ENCODE data around the gene MGAM2. TPM values are rescaled to one million over a fixed set of nuclear protein-coding genes. Genes with fewer than 3 reads are reported as not detected.

The MGAM2 gene
- polyA plus RNA-seq, 4 donors, result 0.20 to 0.57 (median 0.54) TPM

- no peak for DNase-seq (ENCODE audit: low read depth in 4 of 4, low spot score in 3 of 4)
Observed at GRCh38 chr7:142172932-142173331, 61.4 kb downstream of the MGAM2 start.

- no peak for DNase-seq (ENCODE audit: low read depth in 4 of 4, low spot score in 3 of 4)
Observed at GRCh38 chr7:142174441-142174840, 62.9 kb downstream of the MGAM2 start.

GRCh38 chr7:142175594-142175993 is 64.1 kb downstream of the MGAM2 start:
- DNase-seq (ENCODE audit: low read depth in 4 of 4, low spot score in 3 of 4), result no peak

- DNase-seq (ENCODE audit: low read depth in 4 of 4, low spot score in 3 of 4), result no peak
Observed at GRCh38 chr7:142176901-142177300, 65.4 kb downstream of the MGAM2 start.

GRCh38 chr7:142177869-142178268 is 66.4 kb downstream of the MGAM2 start:
- DNase-seq (ENCODE audit: low read depth in 4 of 4, low spot score in 3 of 4), result no peak

- DNase-seq (ENCODE audit: low read depth in 4 of 4, low spot score in 3 of 4), result no peak
Observed at GRCh38 chr7:142180426-142180825, 68.9 kb downstream of the MGAM2 start.

GRCh38 chr7:142181211-142181610 is 69.7 kb downstream of the MGAM2 start:
- no peak for DNase-seq (ENCODE audit: low read depth in 4 of 4, low spot score in 3 of 4)

- no peak for DNase-seq (ENCODE audit: low read depth in 4 of 4, low spot score in 3 of 4)
Observed at GRCh38 chr7:142181966-142182365, 70.4 kb downstream of the MGAM2 start.

- no peak for DNase-seq (ENCODE audit: low read depth in 4 of 4, low spot score in 3 of 4)
Observed at GRCh38 chr7:142185069-142185468, 73.6 kb downstream of the MGAM2 start.

GRCh38 chr7:142185801-142186200 is 74.3 kb downstream of the MGAM2 start:
- no peak for DNase-seq (ENCODE audit: low read depth in 4 of 4, low spot score in 3 of 4)

GRCh38 chr7:142188154-142188553 is 76.6 kb downstream of the MGAM2 start:
- no peak for DNase-seq (ENCODE audit: low read depth in 4 of 4, low spot score in 3 of 4)

GRCh38 chr7:142188846-142189245 is 77.3 kb downstream of the MGAM2 start:
- no peak for DNase-seq (ENCODE audit: low read depth in 4 of 4, low spot score in 3 of 4)

- DNase-seq (ENCODE audit: low read depth in 4 of 4, low spot score in 3 of 4), result no peak
Observed at GRCh38 chr7:142194201-142194600, 82.7 kb downstream of the MGAM2 start.

GRCh38 chr7:142196066-142196840 is 84.7 kb downstream of the MGAM2 start:
- no peak for DNase-seq (ENCODE audit: low read depth in 4 of 4, low spot score in 3 of 4)

- DNase-seq (ENCODE audit: low read depth in 4 of 4, low spot score in 3 of 4), result no peak
Observed at GRCh38 chr7:142200206-142200605, 88.7 kb downstream of the MGAM2 start.

- DNase-seq (ENCODE audit: low read depth in 4 of 4, low spot score in 3 of 4), result no peak
Observed at GRCh38 chr7:142228537-142229104, 117.1 kb downstream of the MGAM2 start.

GRCh38 chr7:142231716-142232115 is 120.2 kb downstream of the MGAM2 start:
- no peak for DNase-seq (ENCODE audit: low read depth in 4 of 4, low spot score in 3 of 4)

- DNase-seq (ENCODE audit: low read depth in 4 of 4, low spot score in 3 of 4), result no peak
Observed at GRCh38 chr7:142240546-142240945, 129.0 kb downstream of the MGAM2 start.

GRCh38 chr7:142243823-142244222 is 132.3 kb downstream of the MGAM2 start:
- DNase-seq (ENCODE audit: low read depth in 4 of 4, low spot score in 3 of 4), result no peak

- DNase-seq (ENCODE audit: low read depth in 4 of 4, low spot score in 3 of 4), result no peak
Observed at GRCh38 chr7:142248166-142249160, 136.9 kb downstream of the MGAM2 start.

GRCh38 chr7:142249918-142250317 is 138.4 kb downstream of the MGAM2 start:
- DNase-seq (ENCODE audit: low read depth in 4 of 4, low spot score in 3 of 4), result no peak
